Measurements from ENCODE around the gene MKKS. TPM values are rescaled to one million over a fixed set of nuclear protein-coding genes. Genes with fewer than 3 reads are reported as not detected.

MKKS gene
- total RNA-seq, 1 experiment from 2014 or later: 19.9 TPM

GRCh38 chr20:10443936-10444335 lies 9.9 kb upstream of the MKKS start:
- no peak for ATAC-seq
- H4K20me1 ChIP-seq (ENCODE audit: insufficient read depth): no peaks in the 10 kb centered on the region
- H3K27ac ChIP-seq (ENCODE audit: low read depth, low read length): no peak overlapping the region
- H3K4me3 ChIP-seq (replicated peaks in 1 of 2; ENCODE audit: low read depth in 1 of 2, low read length in 2 of 2): no peak overlapping the region
- H3K9ac ChIP-seq (ENCODE audit: low read length): no peak overlapping the region
- H2AFZ ChIP-seq (ENCODE audit: low read depth, low read length, poor library complexity, severe bottlenecking): no peak overlapping the region
- H3K4me1 ChIP-seq (ENCODE audit: control insufficient read depth in 1 of 2, insufficient read depth in 2 of 2, low read length in 2 of 2): peaks cover 19 to 30% of the 10 kb centered on the region in 2 experiments
- intact Hi-C loops (cut with micrococcal nuclease): no loop called here
- TF ChIP-seq JUND (IDR thresholded peaks at IDR 0.05) (no peak), SRF (IDR thresholded peaks at IDR 0.05; ENCODE audit: low read depth) (no peak), YY1 (IDR thresholded peaks at IDR 0.05; ENCODE audit: extremely low read depth, insufficient replicate concordance, low read depth, low read length) (no peak), SIN3A (IDR thresholded peaks at IDR 0.05; ENCODE audit: low read depth) (no peak), MAX (IDR thresholded peaks at IDR 0.05) (no peak), TCF7L2 (IDR thresholded peaks at IDR 0.05; ENCODE audit: borderline replicate concordance, extremely low read depth, insufficient read depth, insufficient read length) (no peak), FOSL1 (IDR thresholded peaks at IDR 0.05; ENCODE audit: low read depth) (no peak), SP1 (IDR thresholded peaks at IDR 0.05; ENCODE audit: low read depth) (no peak), EZH2phosphoT487 (IDR thresholded peaks at IDR 0.05; ENCODE audit: borderline replicate concordance) (no peak)
- TF ChIP-seq, protein P1, sequence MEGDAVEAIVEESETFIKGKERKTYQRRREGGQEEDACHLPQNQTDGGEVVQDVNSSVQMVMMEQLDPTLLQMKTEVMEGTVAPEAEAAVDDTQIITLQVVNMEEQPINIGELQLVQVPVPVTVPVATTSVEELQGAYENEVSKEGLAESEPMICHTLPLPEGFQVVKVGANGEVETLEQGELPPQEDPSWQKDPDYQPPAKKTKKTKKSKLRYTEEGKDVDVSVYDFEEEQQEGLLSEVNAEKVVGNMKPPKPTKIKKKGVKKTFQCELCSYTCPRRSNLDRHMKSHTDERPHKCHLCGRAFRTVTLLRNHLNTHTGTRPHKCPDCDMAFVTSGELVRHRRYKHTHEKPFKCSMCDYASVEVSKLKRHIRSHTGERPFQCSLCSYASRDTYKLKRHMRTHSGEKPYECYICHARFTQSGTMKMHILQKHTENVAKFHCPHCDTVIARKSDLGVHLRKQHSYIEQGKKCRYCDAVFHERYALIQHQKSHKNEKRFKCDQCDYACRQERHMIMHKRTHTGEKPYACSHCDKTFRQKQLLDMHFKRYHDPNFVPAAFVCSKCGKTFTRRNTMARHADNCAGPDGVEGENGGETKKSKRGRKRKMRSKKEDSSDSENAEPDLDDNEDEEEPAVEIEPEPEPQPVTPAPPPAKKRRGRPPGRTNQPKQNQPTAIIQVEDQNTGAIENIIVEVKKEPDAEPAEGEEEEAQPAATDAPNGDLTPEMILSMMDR (IDR thresholded peaks at IDR 0.05 in 2 of 3, conservative IDR thresholded peaks at IDR 0.05 in 1 of 3; ENCODE audit: borderline replicate concordance in 1 of 3, insufficient read depth in 1 of 3, low read depth in 2 of 3, low read length in 2 of 3): no peak
- no peaks in the 10 kb centered on the region for H3K9me3 ChIP-seq (ENCODE audit: control insufficient read depth in 1 of 2, insufficient read depth in 1 of 2, low read depth in 1 of 2, low read length in 2 of 2)
- H3K79me2 ChIP-seq (ENCODE audit: insufficient read depth, low read length): peaks cover 22% of the 10 kb centered on the region
- BruUV-seq (replicated peaks): no TSS peak
- ChIA-PET POLR2A (interaction anchor here (1.4 kb wide), 1 partner anchor 9 kb away, joined by 4 read pairs; the partner anchor contains the start of gene SLX4IP), RAD21 (ENCODE audit: low non-redundant PET in 1 of 2, low total read pairs in 2 of 2, uncharacterized antibody in 2 of 2, unreplicated experiment in 2 of 2) (no interaction called here), CTCF (no interaction called here)
- no peak for DNase-seq (ENCODE audit: low read depth, low spot score)
- H3K9me2 ChIP-seq (ENCODE audit: insufficient read depth): no peaks in the 10 kb centered on the region
- H3K27me3 ChIP-seq (ENCODE audit: insufficient read depth, low read length): no peaks in the 10 kb centered on the region
- H3K36me3 ChIP-seq (ENCODE audit: control insufficient read depth in 1 of 2, insufficient read depth in 2 of 2, low read length in 2 of 2): no peaks in the 10 kb centered on the region
- no peak overlapping the region for H3K4me2 ChIP-seq (ENCODE audit: low read length)

Data from HCT116 (cell line).